Activated CD4-positive, alpha-beta memory T cell treated with anti-CD3 and anti-CD28 coated beads, Interleukin-2, amount 10 ng/mL, durations not matched to agents 7 days and 5 days (primary cell): Measurements from ENCODE around the gene ZNF483. TPM values are rescaled to one million over a fixed set of nuclear protein-coding genes. Genes with fewer than 3 reads are reported as not detected.
"Not testable (repeated sequence)": the region's sequence is repeated elsewhere in the genome, so short reads cannot be mapped to it uniquely, and the experiment has no call there.

ENCODE experiments used
- CTCF ChIA-PET: fragments of 350-600 bp; sonication (Branson Sonifier 250); formaldehyde crosslinking; loops from one replicate; lab custom pipeline; 2021; ENCODE audit warnings: antibody characterized with exemption, inconsistent platforms; lab: Charles Lee
- POLR2A ChIA-PET: fragments of 350-600 bp; sonication (Branson Sonifier 250); formaldehyde crosslinking; loops from one replicate; lab custom pipeline; 2021; ENCODE audit warnings: antibody characterized with exemption; lab: Charles Lee
- DNase-seq: peaks from one replicate; pipeline ENCODE4 v3.0.0-alpha.2; 2020
- H3K27ac Mint-ChIP-seq: one replicate; pipeline ENCODE4 v1.8.0; 2021; ENCODE audit warnings: mild to moderate bottlenecking, mixed read lengths
- H3K27me3 Mint-ChIP-seq: one replicate; pipeline ENCODE4 v1.8.0; 2021; ENCODE audit warnings: mixed read lengths
- H3K36me3 Mint-ChIP-seq: one replicate; pipeline ENCODE4 v1.8.0; 2021; ENCODE audit warnings: low read depth, mixed read lengths
- H3K4me1 Mint-ChIP-seq: one replicate; pipeline ENCODE4 v1.8.0; 2021; ENCODE audit warnings: mixed read lengths
- H3K4me3 Mint-ChIP-seq: one replicate; pipeline ENCODE4 v1.8.0; 2021; ENCODE audit warnings: mild to moderate bottlenecking, mixed read lengths
- H3K9me3 Mint-ChIP-seq: one replicate; pipeline ENCODE4 v1.8.0; 2021; ENCODE audit warnings: mixed read lengths
- total RNA-seq, 2 experiments: library from RNA; stranded (reverse); gene quantifications; one replicate each; pipeline ENCODE4 v1.2.3, GENCODE V29; 2021

The ZNF483 gene
- total RNA-seq, 2 experiments from 2014 or later, result 5.9 to 6.0 TPM

DNA sequence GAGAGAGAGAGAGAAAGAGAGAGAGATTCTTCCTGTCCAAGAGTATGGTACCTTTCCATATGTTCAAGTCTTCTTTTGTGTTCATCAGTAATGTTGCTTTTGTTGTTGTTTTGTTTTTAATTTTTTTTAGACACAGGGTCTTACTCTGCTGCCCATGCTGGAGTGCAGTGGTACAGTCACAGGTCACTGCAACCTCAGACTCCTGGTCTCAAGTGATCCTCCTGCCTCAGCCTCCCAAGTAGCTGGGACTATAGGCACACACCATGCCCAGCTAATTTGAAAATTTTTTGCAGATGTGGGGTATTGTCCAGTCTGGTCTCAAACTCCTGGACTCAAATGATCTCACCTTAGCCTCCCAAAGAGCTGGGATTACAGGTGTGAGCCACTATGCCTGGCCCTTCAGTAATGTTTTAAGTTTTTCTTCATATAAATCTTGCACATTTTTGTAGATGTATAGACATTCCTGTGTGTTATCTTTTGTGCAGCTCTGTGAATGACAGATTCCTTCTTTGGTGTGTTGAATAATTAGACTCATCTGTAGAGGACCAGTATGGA lies 36.3 kb downstream of the ZNF483 start:
- Mint-ChIP-seq H3K27me3 (no peaks in the 10 kb centered on the region), H3K4me3 (no peak overlapping the region), H3K4me1 (no peaks in the 10 kb centered on the region), H3K9me3 (peaks cover 25% of the 10 kb centered on the region), H3K27ac (no peak overlapping the region), H3K36me3 (peaks cover 6% of the 10 kb centered on the region)
- DNase-seq, result no peak
- CTCF ChIA-PET, result no interaction called here
- POLR2A ChIA-PET, result no interaction called here

DNA sequence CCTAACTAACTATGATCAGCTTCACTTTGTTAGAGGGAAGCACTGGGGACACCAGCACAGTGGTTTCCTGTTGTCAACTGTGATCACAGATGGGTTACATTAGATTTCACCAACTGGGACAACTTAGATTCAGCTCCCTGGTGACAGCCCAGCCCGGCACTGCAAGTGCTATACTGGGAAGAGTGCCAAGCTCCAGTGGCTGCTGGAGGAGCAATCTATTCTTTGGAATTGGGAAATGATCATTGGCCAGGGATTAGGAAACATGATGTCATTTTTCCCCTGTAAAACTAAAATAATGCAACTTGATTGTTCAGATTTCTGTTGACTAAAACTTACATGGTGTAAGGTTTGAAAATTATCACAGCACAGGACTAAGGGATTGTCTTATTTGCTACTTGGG lies 41.3 kb downstream of the ZNF483 start:
- Mint-ChIP-seq H3K27ac (no peak overlapping the region), H3K27me3 (no peaks in the 10 kb centered on the region), H3K4me3 (no peak overlapping the region), H3K9me3 (peaks cover 34% of the 10 kb centered on the region), H3K36me3 (peaks cover 4% of the 10 kb centered on the region), H3K4me1 (no peaks in the 10 kb centered on the region)
- ChIA-PET CTCF (no interaction called here), POLR2A (no interaction called here)
- no peak for DNase-seq

DNA sequence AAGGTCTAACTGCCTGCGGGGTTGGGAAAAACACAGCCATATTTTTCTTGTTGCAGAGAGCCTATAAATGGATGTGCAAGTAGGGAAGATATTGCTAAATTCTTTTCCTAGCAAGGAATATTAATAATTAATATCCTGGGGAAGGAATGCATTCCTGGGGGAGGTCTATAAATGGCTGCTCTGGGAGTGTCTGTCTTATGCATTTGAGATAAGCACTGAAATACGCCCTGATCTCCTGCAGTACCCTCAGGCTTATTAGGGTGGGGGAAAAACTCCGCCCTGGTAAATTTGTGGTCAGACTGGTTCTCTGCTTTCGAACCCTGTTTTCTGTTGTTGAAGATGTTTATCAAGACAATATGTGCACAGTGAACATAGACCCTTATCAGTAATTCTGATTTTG lies 43.1 kb downstream of the ZNF483 start:
- H3K27ac Mint-ChIP-seq, H3K4me3 Mint-ChIP-seq, CTCF ChIA-PET, H3K27me3 Mint-ChIP-seq, DNase-seq, H3K36me3 Mint-ChIP-seq, POLR2A ChIA-PET, H3K4me1 Mint-ChIP-seq: not testable (repeated sequence)
- peaks cover 33% of the 10 kb centered on the region for H3K9me3 Mint-ChIP-seq

DNA sequence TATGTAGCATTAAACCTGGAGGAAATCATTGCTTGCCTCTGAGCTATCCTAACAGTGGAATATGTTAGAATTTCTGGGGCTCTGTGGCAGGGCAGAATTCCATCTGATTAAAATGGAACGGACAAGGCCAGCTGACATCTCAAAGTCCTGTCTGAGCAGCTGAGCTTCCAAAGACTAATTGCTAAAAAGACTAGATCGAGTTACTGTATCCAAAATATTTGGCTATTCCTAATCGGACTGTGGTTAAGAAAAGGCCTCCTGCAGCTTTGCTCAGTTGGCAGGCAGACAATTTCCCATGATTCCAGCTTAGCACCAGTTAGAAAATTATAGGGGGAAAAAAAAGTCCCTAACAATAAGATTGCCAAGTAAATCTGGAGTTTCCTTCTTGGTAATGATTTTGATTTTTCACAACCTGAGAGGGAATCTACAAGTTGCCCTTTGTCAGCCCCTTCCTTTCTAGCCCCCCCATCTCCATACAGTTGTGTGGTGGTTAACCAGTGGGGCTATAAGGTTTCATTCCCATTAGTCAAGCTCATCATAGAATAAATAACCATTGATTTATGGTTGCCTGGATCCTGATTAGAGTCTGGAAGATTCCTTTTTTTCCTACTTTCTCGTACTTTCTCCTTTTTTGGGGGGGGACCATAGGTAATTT lies 48.1 kb downstream of the ZNF483 start:
- ChIA-PET POLR2A (no interaction called here), CTCF (no interaction called here)
- Mint-ChIP-seq H3K4me3 (no peak overlapping the region), H3K27ac (no peak overlapping the region), H3K4me1 (no peaks in the 10 kb centered on the region), H3K36me3 (no peaks in the 10 kb centered on the region), H3K27me3 (no peaks in the 10 kb centered on the region), H3K9me3 (peaks cover 21% of the 10 kb centered on the region)
- DNase-seq, result no peak

DNA sequence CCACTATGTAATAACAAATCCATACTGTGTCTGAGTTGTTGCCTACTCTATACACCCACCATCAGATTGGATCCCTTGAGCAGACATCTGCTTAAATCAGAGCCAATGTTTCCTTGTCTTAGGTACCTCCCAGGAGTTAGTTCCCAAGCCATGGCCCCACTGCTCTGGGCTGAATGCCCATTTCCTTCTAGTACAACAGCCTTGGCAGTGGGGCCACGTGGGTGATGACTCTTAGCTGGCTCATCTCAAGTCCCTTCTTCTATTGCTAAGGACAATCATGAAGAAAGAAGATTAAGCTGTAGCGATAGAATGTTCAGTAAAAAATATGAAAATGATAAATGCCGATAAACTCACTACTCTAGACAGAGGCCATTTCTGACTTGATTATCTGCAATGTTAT lies 57.9 kb downstream of the ZNF483 start:
- H3K36me3 Mint-ChIP-seq, result no peaks in the 10 kb centered on the region
- H3K4me3 Mint-ChIP-seq, result no peak overlapping the region
- no peak for DNase-seq
- no peaks in the 10 kb centered on the region for H3K4me1 Mint-ChIP-seq
- ChIA-PET CTCF (no interaction called here), POLR2A (no interaction called here)
- peaks cover 6% of the 10 kb centered on the region for H3K27me3 Mint-ChIP-seq
- no peaks in the 10 kb centered on the region for H3K9me3 Mint-ChIP-seq
- no peak overlapping the region for H3K27ac Mint-ChIP-seq

DNA sequence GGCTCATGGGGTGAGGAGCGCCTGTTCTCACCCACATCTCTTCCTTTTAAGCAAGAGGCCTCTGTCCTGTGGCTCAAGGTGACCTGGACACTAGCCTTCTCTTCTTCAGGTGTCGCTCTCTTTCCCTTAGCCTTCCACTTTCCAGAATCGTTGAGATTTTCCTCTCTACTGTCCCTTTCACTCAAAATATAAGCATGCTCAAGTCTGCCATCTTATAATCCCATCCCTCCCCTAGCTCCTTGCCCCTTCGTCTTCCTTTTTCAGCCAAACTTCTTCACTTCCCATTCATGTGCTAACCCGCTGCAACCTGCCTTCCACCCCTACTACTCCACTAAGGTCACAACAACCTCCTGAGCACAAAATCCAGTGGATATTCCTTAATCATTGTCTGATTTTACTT lies 61.4 kb downstream of the ZNF483 start:
- ChIA-PET POLR2A (no interaction called here), CTCF (no interaction called here)
- H3K4me3 Mint-ChIP-seq, result no peak overlapping the region
- DNase-seq, result no peak
- peaks cover 4% of the 10 kb centered on the region for H3K27me3 Mint-ChIP-seq
- no peaks in the 10 kb centered on the region for H3K9me3 Mint-ChIP-seq
- H3K27ac Mint-ChIP-seq, result no peak overlapping the region
- H3K4me1 Mint-ChIP-seq, result no peaks in the 10 kb centered on the region
- H3K36me3 Mint-ChIP-seq, result no peaks in the 10 kb centered on the region

DNA sequence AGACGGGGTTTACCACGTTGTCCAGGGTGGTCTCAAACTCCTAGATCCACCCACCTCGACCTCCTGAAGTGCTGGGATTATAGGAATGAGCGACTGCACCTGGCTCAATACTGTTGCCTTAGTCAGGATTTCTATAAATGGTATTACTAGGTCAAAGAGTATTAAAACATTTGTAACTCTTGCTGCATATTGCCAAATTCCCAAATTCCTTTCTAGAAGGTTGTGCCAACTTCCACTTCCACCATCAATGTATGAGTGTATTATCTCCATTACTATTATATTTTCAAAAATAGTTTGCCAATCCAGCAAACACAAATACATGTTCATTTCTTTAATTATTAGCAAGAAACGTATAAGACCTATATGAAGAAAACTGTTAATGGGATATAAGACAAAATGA lies 63.9 kb downstream of the ZNF483 start:
- Mint-ChIP-seq H3K27me3 (peaks cover 4% of the 10 kb centered on the region), H3K4me1 (no peaks in the 10 kb centered on the region), H3K9me3 (no peaks in the 10 kb centered on the region), H3K4me3 (no peak overlapping the region), H3K36me3 (no peaks in the 10 kb centered on the region), H3K27ac (no peak overlapping the region)
- CTCF ChIA-PET, result no interaction called here
- DNase-seq, result no peak
- POLR2A ChIA-PET, result no interaction called here

DNA sequence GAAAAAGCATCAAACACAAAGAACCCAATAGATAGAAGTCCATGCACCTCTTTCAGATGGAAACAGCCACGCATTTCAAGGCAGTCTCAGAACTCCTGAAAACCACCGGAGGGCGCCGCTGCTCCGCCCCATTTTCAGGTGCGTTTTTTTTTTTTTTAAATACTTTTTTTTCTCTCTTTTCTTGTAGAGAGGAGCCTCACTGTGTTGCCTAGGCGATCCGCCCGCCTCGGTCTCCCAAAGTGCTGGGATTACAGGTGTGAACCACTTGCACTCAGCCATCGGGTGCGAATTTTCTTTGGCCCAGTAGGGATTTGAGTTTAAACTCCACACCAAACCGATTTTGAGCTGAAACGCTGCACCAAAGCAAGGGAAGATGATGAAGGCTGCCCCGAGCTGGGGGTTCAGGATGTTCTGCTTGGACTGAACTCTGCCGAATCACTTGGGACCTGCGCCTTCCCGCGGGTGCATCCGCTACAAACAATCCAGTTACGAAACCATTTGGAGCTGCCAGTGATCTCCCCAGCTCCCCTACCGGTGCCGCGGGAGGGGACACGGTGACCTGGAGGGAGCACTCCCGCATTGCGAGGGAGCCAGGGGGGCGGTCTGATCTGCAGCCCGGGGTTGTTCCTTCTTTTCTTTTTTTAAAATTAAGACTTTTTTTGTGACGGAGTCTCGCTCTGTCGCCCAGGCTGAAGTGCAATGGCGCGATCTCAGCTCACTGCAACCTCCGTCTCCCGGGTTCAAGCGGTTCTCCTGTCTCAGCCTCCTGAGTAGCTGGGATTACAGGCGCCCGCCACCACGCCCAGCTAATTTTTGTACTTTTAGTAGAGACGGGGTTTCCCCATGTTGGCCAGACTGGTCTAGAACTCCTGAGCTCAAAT lies 73.1 kb downstream of the ZNF483 start:
- Mint-ChIP-seq H3K4me3 (peak overlapping the region; percentile 75), H3K9me3 (no peaks in the 10 kb centered on the region), H3K36me3 (no peaks in the 10 kb centered on the region), H3K27me3 (peaks cover 32% of the 10 kb centered on the region), H3K4me1 (peaks cover 25% of the 10 kb centered on the region), H3K27ac (no peak overlapping the region)
- peak; percentile 69 for DNase-seq
- POLR2A ChIA-PET, result interaction anchor here (1.0 kb wide), 1 partner anchor 114 kb away, joined by 3 read pairs; the partner anchor contains the start of gene ECPAS
- CTCF ChIA-PET, result interaction anchor here (0.6 to 3.4 kb wide), 16 partner anchors 17 to 476 kb away, joined by 3 to 21 read pairs (median 4); partner anchors contain the start of gene DNAJC25

DNA sequence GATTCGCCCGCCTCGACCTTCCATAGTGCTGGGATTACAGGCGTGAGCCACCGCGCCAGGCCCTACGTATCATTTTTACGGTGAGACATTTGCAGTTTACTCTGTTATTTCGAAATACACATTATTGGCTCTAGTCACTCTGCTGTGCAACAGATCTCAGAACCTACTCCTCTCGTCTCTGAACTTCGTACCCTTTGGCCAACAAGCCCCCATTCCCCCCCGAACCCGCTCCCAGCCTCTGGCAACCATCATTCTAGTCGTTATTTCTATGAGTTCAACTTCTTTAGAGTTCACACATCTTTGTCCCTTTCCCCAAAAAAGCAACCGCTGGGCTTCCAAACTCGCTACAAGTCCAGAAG lies 73.7 kb downstream of the ZNF483 start:
- peak; percentile 16 for DNase-seq
- ChIA-PET CTCF (interaction anchor here (0.6 to 3.4 kb wide), 11 partner anchors 23 to 476 kb away, joined by 3 to 21 read pairs (median 4); no protein-coding TSS in a partner anchor), POLR2A (interaction anchor here (1.0 kb wide), 1 partner anchor 115 kb away, joined by 3 read pairs; the partner anchor contains the start of gene ECPAS)
- H3K9me3 Mint-ChIP-seq, result no peaks in the 10 kb centered on the region
- no peaks in the 10 kb centered on the region for H3K36me3 Mint-ChIP-seq
- H3K27me3 Mint-ChIP-seq, result peaks cover 32% of the 10 kb centered on the region
- H3K27ac Mint-ChIP-seq, result no peak overlapping the region
- H3K4me3 Mint-ChIP-seq, result peak overlapping the region; percentile 75
- peaks cover 25% of the 10 kb centered on the region for H3K4me1 Mint-ChIP-seq

DNA sequence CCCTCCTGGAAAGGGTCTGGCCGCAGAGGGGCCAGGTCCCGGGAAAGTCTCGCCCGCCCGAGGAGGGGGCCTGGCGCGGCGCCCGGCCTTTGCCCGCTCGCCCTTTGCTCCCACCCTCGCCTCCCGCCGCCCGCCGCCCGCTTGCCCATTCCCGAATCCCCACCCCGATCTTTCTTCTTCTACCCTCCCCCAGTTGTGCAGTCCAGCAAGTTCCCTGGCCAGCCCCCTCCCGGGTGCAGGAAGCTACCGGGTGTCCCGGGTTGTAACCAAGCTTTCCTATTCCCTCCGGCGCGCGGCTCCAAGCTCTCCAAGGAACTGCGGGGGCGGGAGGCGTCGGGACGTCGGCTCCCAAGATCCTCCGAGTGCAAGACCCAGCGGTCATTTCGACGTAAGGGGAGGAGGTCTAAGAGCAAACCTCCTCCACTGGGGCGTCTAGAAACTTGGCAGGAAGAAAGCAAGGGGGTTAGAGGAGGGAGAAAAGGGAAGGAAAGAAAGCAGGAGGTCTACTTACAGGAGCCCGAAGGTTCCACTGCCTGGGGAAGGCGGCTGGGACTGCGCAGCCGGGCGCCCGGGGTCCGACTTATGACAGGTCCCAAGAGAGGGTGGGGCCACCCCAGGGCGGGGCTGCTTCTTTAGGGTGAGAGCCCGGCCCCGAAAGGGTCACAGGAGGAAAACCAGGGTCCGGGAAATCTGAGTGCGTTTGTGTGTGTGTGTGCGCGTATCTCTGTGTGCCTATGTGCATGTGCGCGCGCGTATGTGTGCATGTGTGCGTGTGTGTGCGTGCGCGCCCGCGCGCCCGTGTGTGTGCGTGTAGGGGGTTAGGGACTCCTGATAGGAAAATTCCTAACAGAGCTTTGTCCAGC lies 74.3 kb downstream of the ZNF483 start, which contains the start of gene PTGR1:
Gene PTGR1, minus strand, starts transcription at position 556 of the 863 bp plus-strand sequence. CDS start 2,225 bp downstream, outside the sequence.
- POLR2A ChIA-PET, result no interaction called here
- Mint-ChIP-seq H3K9me3 (no peaks in the 10 kb centered on the region), H3K27me3 (peaks cover 32% of the 10 kb centered on the region), H3K4me3 (peak within 1 kb of the TSS; percentile 75), H3K4me1 (peaks cover 25% of the 10 kb centered on the region), H3K27ac (no peak within 1 kb of the TSS), H3K36me3 (no peaks in the 10 kb centered on the region)
- CTCF ChIA-PET, result interaction anchor here (0.6 to 2.2 kb wide), 4 partner anchors 66 to 475 kb away, joined by 3 to 7 read pairs (median 4); no protein-coding TSS in a partner anchor
- DNase-seq, result peak; percentile 24

DNA sequence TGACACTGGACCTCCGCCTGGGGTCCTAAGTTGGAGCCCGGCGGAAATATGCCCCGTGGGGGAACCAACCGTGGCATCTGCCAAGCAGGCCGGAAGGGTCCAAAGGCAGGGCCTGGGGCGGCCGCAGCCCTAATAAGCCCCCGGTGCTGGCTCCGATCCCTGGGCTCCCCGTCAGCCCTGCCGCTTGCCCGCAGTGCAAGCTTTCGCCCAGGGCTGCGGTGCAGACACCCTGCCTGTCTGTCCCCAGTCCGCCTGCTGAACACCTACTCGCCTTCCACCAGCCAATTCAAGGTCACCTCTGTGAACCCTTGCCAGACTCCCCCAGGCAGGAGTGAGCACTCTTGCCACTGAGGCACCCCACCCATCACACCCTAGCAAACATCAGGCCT lies 75.0 kb downstream of the ZNF483 start:
- Mint-ChIP-seq H3K27me3 (peaks cover 32% of the 10 kb centered on the region), H3K4me3 (peak overlapping the region; percentile 73), H3K4me1 (peaks cover 25% of the 10 kb centered on the region), H3K9me3 (no peaks in the 10 kb centered on the region), H3K36me3 (no peaks in the 10 kb centered on the region), H3K27ac (no peak overlapping the region)
- DNase-seq, result no peak
- ChIA-PET POLR2A (no interaction called here), CTCF (no interaction called here)

DNA sequence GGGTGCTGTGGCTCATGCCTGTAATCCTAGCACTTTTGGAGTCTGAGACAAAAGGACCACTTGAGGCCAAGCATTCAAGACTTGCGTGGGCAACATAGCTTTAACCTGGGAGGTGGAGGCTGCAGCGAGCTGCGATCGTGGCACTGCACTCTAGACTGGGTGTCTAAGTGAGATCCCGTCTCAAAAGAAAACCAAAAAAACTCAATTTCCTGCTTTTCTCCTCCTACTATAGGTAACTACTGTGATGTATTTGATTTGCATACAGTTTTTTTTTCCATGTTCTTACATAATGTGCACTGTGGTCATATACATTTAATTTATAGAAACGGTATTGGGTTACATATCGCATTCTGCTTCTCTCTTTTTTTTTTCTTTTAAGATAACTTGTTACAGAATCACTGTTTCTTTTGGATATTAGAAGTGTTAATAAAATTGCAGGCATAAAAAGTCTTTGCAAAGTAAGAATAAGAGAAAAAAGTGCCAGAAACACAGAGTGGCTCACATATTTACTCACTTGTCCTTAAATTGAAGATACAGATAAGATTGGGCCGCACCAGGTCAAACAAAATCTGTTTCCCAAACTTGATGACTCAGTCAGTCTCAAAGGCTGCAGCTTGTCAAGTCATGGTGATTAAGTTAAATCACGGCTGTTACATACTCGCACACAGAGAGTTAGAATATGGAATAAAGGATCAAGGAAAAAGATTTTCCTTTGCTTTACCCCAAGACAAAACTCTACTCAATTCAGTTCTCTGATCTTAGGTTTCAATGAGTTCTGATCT lies 76.4 kb downstream of the ZNF483 start:
- POLR2A ChIA-PET, result no interaction called here
- Mint-ChIP-seq H3K4me1 (peaks cover 25% of the 10 kb centered on the region), H3K4me3 (no peak overlapping the region), H3K36me3 (no peaks in the 10 kb centered on the region), H3K27me3 (peaks cover 35% of the 10 kb centered on the region), H3K27ac (no peak overlapping the region), H3K9me3 (no peaks in the 10 kb centered on the region)
- DNase-seq, result no peak
- CTCF ChIA-PET, result no interaction called here
